Measurements from ENCODE around the gene NDRG4. TPM values are rescaled to one million over a fixed set of nuclear protein-coding genes. Genes with fewer than 3 reads are reported as not detected.

NDRG4 gene
- total RNA-seq, 1 donor from 2014 or later, result 58.9 TPM

DNA sequence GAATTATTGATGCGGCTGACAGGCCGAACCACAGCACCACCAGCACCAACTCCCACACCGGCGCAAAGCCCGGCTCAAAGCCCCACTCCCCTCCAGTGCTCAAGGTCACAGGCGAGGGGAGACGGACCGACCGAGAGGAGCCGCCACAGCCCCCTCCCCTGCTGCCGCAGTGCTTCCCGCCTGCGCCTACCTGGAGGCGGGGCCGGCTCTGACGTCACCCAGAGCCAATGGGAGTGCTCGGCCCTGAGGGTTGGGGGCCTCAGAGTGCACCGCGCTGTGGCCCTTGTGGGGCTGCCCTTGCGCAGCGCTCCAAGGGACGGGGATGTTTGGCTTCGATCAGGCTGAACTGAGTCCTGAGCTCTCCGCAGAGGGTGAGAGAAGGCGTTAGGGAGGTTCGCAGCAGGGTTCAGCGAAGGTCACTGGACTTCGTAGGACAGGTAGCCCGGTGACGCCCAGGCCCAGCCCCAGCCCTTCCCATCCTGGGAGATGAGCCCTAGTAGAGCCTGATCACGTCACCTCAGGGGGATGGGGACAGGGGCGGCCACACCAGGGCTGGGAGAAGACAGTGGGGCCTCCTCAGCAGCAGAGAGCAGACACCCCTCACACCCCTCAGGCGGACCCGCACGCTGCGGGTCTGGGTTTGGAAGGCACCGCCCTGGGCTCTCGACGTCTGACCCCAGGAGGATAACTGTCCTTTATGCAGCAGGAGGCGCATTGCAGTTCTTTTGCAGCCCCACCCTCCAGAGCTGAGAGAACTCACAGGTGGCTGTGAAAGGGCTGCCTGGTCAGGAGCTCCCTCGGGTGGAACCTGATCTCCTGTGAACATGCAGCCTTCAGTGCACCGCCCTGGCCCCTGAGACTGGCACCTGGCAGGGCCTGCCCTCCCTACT, 1.5 kb downstream of the NDRG4 start:
- H3K27ac Mint-ChIP-seq (ENCODE audit: unreplicated experiment), result peak overlapping the region; percentile 96

DNA sequence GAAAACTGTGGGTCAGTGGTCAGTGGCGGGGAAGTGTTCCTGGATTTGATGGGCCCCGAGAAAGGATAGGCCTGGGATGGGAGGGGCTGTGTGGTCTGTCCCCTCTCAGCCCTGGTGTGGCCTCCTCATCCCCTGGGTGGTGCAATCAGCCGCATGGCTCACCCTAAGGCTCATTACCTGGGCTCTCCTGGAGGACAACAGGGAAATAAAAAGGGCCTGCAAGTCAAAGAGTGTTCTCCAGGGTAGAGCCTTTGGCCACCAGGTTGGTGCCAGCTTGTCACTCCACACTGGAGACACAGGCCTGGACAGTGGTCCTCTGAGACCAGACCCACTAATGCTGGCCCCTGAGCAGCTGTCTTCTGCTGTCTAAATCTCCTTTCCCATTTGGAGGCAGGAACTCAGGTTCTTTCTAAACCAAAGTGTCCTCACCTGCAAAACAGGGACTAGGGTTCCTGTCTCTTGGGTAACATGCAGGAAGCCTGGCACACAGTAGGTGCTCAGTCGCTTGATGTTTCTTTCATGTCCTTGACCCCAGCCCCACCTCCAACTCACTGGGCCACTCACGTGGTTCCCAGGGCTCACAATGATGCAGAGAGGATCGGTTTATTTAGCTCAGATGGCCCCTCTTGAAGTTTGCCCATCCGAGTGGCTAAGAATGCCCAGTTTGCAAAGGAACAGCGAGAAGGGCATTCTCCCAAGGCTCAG, 2.4 kb downstream of the NDRG4 start:
- Mint-ChIP-seq H3K4me3 (peak overlapping the region; percentile 89), H3K27ac (ENCODE audit: unreplicated experiment) (no peak overlapping the region), H3K36me3 (ENCODE audit: low read depth) (no peaks in the 10 kb centered on the region), H3K27me3 (ENCODE audit: low read depth) (peaks cover 4% of the 10 kb centered on the region), H3K4me1 (peaks cover 22% of the 10 kb centered on the region), H3K9me3 (no peaks in the 10 kb centered on the region)
- no peak for DNase-seq (ENCODE audit: low read depth, low spot score)
- TF ChIP-seq, protein P1, sequence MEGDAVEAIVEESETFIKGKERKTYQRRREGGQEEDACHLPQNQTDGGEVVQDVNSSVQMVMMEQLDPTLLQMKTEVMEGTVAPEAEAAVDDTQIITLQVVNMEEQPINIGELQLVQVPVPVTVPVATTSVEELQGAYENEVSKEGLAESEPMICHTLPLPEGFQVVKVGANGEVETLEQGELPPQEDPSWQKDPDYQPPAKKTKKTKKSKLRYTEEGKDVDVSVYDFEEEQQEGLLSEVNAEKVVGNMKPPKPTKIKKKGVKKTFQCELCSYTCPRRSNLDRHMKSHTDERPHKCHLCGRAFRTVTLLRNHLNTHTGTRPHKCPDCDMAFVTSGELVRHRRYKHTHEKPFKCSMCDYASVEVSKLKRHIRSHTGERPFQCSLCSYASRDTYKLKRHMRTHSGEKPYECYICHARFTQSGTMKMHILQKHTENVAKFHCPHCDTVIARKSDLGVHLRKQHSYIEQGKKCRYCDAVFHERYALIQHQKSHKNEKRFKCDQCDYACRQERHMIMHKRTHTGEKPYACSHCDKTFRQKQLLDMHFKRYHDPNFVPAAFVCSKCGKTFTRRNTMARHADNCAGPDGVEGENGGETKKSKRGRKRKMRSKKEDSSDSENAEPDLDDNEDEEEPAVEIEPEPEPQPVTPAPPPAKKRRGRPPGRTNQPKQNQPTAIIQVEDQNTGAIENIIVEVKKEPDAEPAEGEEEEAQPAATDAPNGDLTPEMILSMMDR (conservative IDR thresholded peaks at IDR 0.05), result no peak

More for the DNA sequence above, 1.5 kb downstream of the NDRG4 start:
- no peaks in the 10 kb centered on the region for H3K9me3 Mint-ChIP-seq
- peaks cover 27% of the 10 kb centered on the region for H3K4me1 Mint-ChIP-seq
- TF ChIP-seq, protein P1 (conservative IDR thresholded peaks at IDR 0.05), result no peak
- H3K27me3 Mint-ChIP-seq (ENCODE audit: low read depth), result peaks cover 4% of the 10 kb centered on the region
- peak overlapping the region; percentile 89 for H3K4me3 Mint-ChIP-seq
- no peaks in the 10 kb centered on the region for H3K36me3 Mint-ChIP-seq (ENCODE audit: low read depth)
- no peak for DNase-seq (ENCODE audit: low read depth, low spot score)

DNA sequence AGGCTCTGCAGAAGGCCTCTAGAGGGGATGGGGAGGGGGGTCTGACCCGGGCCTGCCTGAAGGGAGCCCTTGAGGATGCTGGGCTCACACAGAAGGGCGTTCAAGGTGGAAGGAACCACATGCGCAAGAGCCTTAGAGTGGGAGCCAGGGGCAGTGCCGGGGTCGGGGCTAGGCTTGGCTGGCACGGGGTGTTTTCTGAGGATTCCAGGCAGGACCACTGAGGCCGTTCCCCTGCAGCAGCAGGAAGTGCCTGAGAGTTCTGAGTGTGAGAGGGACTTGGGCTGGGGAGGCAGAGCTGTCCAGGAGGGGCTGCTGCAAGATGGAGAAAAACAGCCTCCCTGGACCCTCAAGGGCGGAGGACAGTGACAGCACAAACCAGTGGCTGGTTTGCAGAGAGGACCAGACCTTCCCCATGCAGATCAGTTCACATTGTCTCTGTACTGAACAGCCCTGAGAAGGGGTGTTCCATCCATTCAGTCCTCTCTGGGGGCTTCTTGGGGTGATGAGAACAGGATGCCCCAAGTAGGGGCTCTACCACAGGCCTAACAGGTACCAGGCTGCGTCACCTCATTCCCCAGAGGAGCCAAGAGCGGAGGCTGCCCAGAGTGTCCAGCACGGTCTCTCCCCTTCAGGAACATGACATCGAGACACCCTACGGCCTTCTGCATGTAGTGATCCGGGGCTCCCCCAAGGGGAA, 3.4 kb downstream of the NDRG4 start:
- Mint-ChIP-seq H3K9me3 (no peaks in the 10 kb centered on the region), H3K27me3 (ENCODE audit: low read depth) (peaks cover 4% of the 10 kb centered on the region), H3K27ac (ENCODE audit: unreplicated experiment) (no peak overlapping the region), H3K4me3 (peak overlapping the region; percentile 62), H3K4me1 (peaks cover 17% of the 10 kb centered on the region), H3K36me3 (ENCODE audit: low read depth) (no peaks in the 10 kb centered on the region)
- DNase-seq (ENCODE audit: low read depth, low spot score), result no peak
- TF ChIP-seq, protein P1 (conservative IDR thresholded peaks at IDR 0.05), result no peak

DNA sequence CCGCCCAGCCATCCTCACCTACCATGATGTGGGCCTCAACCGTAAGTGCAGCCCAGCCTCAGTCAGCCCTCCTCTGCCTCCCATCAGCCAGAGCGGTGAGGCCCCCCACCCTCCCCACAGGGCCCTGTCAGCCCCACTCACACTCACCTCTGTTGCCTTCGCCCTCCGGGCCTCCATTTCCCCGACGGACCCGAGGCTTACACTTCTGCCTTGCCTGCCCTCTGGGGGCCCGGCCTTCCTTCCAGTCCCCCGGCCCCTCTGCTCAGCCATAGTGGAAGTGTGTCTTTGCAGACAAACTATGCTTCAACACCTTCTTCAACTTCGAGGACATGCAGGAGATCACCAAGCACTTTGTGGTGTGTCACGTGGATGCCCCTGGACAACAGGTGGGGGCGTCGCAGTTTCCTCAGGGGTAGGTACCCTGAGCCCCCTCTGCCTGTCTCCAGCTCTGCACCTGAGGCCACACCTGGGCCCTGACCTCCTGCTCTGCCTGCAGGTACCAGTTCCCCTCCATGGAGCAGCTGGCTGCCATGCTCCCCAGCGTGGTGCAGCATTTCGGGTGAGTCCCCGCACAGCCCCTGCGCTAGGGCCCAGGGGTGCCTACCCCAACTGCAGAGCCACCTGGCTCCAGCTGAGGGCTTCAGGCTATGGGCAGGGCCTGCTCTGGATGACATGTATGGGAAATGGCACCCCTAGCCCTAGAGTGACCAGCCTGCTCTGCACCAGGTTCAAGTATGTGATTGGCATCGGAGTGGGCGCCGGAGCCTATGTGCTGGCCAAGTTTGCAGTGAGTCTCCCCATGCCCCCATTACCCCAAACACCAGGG, 4.1 kb downstream of the NDRG4 start:
- H3K4me1 Mint-ChIP-seq, result peaks cover 17% of the 10 kb centered on the region
- H3K27ac Mint-ChIP-seq (ENCODE audit: unreplicated experiment), result no peak overlapping the region
- peaks cover 4% of the 10 kb centered on the region for H3K27me3 Mint-ChIP-seq (ENCODE audit: low read depth)
- no peaks in the 10 kb centered on the region for H3K36me3 Mint-ChIP-seq (ENCODE audit: low read depth)
- DNase-seq (ENCODE audit: low read depth, low spot score), result no peak
- no peak overlapping the region for H3K4me3 Mint-ChIP-seq
- H3K9me3 Mint-ChIP-seq, result no peaks in the 10 kb centered on the region
- TF ChIP-seq, protein P1 (conservative IDR thresholded peaks at IDR 0.05), result no peak
